GM21360 (cell line): ENCODE measurements around the gene HSD11B2.
"Not testable (repeated sequence)": the region's sequence is repeated elsewhere in the genome, so short reads cannot be mapped to it uniquely, and the experiment has no call there.

Source experiments
- ATAC-seq: cut with Tn5 transposase; IDR thresholded peaks from one replicate; pipeline ENCODE4 v1.9.1; 2021; ENCODE audit warnings: mild to moderate bottlenecking, moderate library complexity; ENCODE audit not compliant: unreplicated experiment

The HSD11B2 gene

GRCh38 chr16:67413978-67414911 is 16.7 kb upstream of the HSD11B2 start:
- ATAC-seq: no peak

GRCh38 chr16:67415421-67415820 is 15.5 kb upstream of the HSD11B2 start:
- not testable (repeated sequence) for ATAC-seq

GRCh38 chr16:67415872-67416793 is 14.8 kb upstream of the HSD11B2 start, which contains the start of gene ZDHHC1:
TSS of gene ZDHHC1 (minus strand) at chr16:67416477. CDS start at chr16:67407775, 8,702 bp downstream.
- peak; percentile 52 for ATAC-seq

GRCh38 chr16:67417333-67418061 is 13.4 kb upstream of the HSD11B2 start:
- ATAC-seq: no peak

- ATAC-seq: no peak
These were observed 11.4 kb upstream of the HSD11B2 start for GRCh38 chr16:67419502-67419901.

GRCh38 chr16:67419931-67420330 is 11.0 kb upstream of the HSD11B2 start:
- no peak for ATAC-seq

- no peak for ATAC-seq
These were observed 9.9 kb upstream of the HSD11B2 start for GRCh38 chr16:67421030-67421429.

- ATAC-seq: no peak
These were observed 7.9 kb upstream of the HSD11B2 start for GRCh38 chr16:67423015-67423414.

- no peak for ATAC-seq
These were observed 7.2 kb upstream of the HSD11B2 start for GRCh38 chr16:67423611-67424260.

GRCh38 chr16:67424261-67424615 is 6.7 kb upstream of the HSD11B2 start:
- no peak for ATAC-seq

GRCh38 chr16:67425061-67425460 is 5.9 kb upstream of the HSD11B2 start:
- no peak for ATAC-seq

GRCh38 chr16:67425580-67425979 is 5.3 kb upstream of the HSD11B2 start:
- no peak for ATAC-seq

- no peak for ATAC-seq
These were observed 4.9 kb upstream of the HSD11B2 start for GRCh38 chr16:67426022-67426421.

- no peak for ATAC-seq
These were observed 4.0 kb upstream of the HSD11B2 start for GRCh38 chr16:67426950-67427349.

- ATAC-seq: no peak
These were observed 2.7 kb upstream of the HSD11B2 start for GRCh38 chr16:67428146-67428731.

GRCh38 chr16:67429053-67429798 is 1.7 kb upstream of the HSD11B2 start:
- ATAC-seq: no peak

GRCh38 chr16:67429799-67430503 is 970 bp upstream of the HSD11B2 start:
- no peak for ATAC-seq

GRCh38 chr16:67430504-67430976 is 381 bp upstream of the HSD11B2 start:
- no peak for ATAC-seq
